HFF-Myc (cell line): ENCODE results near the gene GGT6.

Source experiments
- DNase-seq: peaks from one replicate; pipeline ENCODE4 v3.0.0-alpha.2; 2011; ENCODE audit warnings: low read depth; ENCODE audit errors: extremely low read depth
- H3K4me3 ChIP-seq: replicated peaks from 2 replicates; pipeline ENCODE4 v1.5.1; 2011; ENCODE audit warnings: low read depth, mild to moderate bottlenecking, control low read depth, low read length
- TF ChIP-seq, protein P1 (sequence below): IDR thresholded peaks from 2 replicates; pipeline ENCODE4 v1.5.1; 2012; ENCODE audit warnings: mild to moderate bottlenecking, low read depth, low read length, control low read depth; ENCODE audit errors: missing control alignments

GGT6 gene

DNA sequence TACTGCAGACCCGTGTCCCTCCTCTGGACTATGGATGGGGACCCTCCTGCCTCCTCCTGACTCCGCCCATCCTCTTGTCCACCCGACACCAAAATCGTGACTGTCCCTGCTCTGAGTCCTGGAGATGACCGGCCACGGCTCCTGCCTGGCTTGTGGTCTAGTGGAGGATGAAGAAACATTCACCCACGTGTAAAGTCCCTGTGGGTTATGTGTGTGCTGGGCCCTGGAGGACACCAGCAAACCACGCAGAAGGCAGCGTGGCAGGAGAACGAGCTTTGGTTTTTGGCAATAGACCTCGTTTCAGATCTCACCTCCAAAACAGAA lies 49.8 kb downstream of the GGT6 start:
- TF ChIP-seq, protein P1, sequence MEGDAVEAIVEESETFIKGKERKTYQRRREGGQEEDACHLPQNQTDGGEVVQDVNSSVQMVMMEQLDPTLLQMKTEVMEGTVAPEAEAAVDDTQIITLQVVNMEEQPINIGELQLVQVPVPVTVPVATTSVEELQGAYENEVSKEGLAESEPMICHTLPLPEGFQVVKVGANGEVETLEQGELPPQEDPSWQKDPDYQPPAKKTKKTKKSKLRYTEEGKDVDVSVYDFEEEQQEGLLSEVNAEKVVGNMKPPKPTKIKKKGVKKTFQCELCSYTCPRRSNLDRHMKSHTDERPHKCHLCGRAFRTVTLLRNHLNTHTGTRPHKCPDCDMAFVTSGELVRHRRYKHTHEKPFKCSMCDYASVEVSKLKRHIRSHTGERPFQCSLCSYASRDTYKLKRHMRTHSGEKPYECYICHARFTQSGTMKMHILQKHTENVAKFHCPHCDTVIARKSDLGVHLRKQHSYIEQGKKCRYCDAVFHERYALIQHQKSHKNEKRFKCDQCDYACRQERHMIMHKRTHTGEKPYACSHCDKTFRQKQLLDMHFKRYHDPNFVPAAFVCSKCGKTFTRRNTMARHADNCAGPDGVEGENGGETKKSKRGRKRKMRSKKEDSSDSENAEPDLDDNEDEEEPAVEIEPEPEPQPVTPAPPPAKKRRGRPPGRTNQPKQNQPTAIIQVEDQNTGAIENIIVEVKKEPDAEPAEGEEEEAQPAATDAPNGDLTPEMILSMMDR, result no peak
- no peak overlapping the region for H3K4me3 ChIP-seq
- DNase-seq, result no peak

DNA sequence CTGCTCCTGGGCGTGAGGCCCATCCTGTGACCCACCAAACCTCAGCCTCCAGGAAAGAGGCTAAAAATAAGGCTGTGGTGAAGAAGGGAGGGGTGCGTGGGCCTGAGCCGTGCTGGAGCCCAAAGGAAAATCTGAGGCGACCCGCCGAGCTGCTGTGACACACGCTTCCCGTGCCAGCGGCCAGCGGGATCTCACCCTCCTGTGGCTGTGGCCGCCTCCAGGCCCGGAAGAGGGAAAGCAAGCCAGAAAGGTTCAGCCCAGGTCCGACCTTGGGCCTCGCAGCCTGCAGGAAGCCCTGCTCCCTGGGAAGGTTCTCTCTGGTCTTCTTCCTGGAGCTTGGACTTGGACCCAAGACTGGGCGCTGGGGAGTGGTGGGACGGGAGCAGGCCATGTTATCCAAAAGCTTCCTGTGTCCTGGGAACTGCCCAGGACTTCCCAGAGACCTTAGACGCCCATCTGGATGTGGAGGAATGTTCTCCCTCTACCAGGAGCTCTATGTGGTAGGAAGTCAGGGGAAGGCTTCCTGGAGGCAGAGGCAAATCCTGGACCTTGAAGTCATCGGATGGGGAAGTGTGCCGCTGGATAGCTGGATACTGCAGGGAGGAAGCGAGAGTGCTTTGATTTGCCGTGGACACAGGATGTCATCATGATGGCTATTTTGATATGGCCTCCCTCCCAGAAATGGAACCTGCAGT lies 50.3 kb downstream of the GGT6 start:
- TF ChIP-seq, protein P1, result no peak
- no peak overlapping the region for H3K4me3 ChIP-seq
- no peak for DNase-seq

DNA sequence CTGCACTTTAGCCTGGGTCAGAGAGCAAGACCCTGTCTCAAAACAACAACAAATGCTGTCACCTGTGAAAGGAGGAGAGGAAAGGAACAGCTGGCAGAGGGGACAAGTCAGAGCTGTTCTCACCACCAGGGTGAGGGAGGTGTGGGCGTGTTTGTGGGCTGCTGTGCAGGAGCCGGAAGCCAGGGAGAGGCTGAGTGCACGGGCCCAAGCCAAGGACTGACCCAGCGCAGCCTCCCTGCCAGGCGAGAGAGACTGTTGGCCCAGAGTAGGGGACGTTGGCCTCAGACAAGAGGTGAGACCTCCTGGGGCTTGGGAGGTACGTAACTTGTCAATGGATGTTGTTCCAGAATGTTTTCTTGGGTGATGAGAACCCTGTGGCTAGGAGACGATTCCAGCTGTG lies 51.0 kb downstream of the GGT6 start:
- H3K4me3 ChIP-seq, result no peak overlapping the region
- no peak for DNase-seq
- TF ChIP-seq, protein P1, result no peak

DNA sequence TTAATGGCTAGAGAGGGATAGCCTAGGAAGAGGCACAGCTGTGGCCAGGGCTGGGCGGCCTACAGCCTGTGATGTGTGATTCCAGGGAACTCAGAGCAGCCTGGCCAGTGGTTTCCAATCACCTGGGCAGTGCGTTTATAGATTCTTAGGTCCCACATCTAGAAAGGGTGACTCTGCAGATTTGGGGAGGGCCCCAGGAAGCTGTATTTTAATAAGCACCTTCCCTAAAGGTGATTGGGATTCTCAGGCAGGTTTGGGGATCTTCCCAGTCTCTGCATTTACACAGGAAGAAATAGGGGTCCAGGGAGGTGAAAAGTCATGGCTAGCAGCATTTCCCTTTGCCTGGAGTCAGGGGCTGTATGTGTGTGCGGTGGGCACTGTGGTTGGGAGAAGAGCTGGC lies 52.2 kb downstream of the GGT6 start:
- TF ChIP-seq, protein P1, result no peak
- DNase-seq, result no peak
- H3K4me3 ChIP-seq, result no peak overlapping the region

DNA sequence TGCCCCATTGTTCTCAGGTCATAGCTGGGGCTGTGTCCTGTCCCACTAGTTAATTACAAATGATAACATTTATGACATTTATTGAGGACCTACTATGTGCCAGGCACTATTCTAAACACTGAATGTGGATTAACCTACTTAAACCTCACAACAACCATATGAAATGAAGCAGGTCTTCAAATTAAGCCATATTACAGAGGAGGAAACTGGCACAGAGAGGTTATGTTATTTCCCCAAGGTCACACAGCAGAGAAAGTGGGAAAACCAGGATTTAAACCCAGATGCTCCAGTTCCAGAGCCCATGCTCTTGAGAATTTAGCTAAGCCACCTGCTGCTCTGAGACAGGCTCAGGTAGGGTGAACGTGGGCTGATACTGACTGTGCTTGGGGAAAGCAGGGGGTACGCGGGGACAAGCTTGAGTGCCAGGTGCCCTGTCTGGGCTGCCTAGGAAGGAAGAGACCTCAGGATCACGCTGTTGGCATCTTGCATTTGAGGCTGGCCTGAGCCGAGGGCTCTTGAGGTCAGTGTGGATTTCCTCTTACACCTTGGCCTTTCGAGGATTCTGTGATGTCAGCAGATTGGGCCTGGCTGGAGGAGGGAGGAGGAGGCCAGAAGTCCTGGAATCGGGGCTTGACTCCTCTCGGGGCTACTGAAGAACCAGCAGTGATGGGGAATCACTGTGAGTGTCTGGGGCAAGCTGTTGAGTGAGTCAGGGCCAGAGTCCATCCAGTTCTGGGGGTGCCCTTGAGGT lies 52.8 kb downstream of the GGT6 start:
- no peak overlapping the region for H3K4me3 ChIP-seq
- TF ChIP-seq, protein P1, result no peak
- no peak for DNase-seq
